Ovary (tissue), 3 donors: ENCODE data around the gene EXT2.

Experiments used
- EP300 ChIP-seq: sonication (generic); formaldehyde crosslinking; IDR thresholded peaks from one replicate; pipeline ENCODE4 v1.6.1; 2017; ENCODE audit warnings: antibody characterized with exemption
- POLR2A ChIP-seq: fragments of 450-650 bp; IDR thresholded peaks from one replicate; pipeline ENCODE4 v1.6.1; 2017; ENCODE audit warnings: antibody characterized with exemption, mild to moderate bottlenecking, moderate library complexity
- TF ChIP-seq, protein P1 (sequence below), 3 donors: fragments of 450-650 bp in 2 of 3; fragments of 200-600 bp in 1 of 3; IDR thresholded peaks; one replicate each; pipeline versions ENCODE4 v1.5.1 to v1.8.0; 2016 to 2022; ENCODE audit warnings: antibody characterized with exemption in 3 of 3, mild to moderate bottlenecking in 1 of 3
- donor health status: DM: no; HTN: no; CAD: no.

DNA sequence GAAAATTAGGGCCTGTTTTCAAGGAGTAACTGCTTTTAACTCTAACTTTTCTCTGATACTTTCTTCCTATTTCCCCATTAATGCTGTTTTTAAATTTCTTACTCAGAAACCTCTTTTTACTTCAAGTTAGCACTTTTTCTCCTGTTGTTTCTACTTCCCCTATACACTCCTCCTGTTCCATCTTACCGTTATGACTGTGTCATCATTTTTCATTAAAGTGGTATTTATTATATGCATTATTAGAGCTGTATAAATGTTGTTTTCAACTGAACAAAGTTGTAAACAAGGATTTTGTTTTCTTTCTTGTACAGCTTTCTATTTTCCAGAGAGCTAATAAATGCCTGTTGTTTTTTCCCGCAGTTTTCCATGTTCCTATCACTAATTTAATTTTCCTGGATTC, 84.6 kb downstream of the EXT2 start:
- TF ChIP-seq POLR2A, result no peak
- TF ChIP-seq, protein P1, sequence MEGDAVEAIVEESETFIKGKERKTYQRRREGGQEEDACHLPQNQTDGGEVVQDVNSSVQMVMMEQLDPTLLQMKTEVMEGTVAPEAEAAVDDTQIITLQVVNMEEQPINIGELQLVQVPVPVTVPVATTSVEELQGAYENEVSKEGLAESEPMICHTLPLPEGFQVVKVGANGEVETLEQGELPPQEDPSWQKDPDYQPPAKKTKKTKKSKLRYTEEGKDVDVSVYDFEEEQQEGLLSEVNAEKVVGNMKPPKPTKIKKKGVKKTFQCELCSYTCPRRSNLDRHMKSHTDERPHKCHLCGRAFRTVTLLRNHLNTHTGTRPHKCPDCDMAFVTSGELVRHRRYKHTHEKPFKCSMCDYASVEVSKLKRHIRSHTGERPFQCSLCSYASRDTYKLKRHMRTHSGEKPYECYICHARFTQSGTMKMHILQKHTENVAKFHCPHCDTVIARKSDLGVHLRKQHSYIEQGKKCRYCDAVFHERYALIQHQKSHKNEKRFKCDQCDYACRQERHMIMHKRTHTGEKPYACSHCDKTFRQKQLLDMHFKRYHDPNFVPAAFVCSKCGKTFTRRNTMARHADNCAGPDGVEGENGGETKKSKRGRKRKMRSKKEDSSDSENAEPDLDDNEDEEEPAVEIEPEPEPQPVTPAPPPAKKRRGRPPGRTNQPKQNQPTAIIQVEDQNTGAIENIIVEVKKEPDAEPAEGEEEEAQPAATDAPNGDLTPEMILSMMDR (IDR thresholded peaks at IDR 0.05), result no peak
- TF ChIP-seq EP300, result no peak
